A549 treated with CpdA at 1 μM for 4 hours (cell line): ENCODE measurements around the gene OR5AN1. TPM values are rescaled to one million over a fixed set of nuclear protein-coding genes. Genes with fewer than 3 reads are reported as not detected.

ENCODE experiments used
- total RNA-seq: library from RNA; stranded (reverse); fragments of 200-300 nt; extraction: Qiagen RNA extraction; gene quantifications from 5 replicates; pipeline ENCODE4 v1.2.3, GENCODE V29; 2022; ENCODE audit warnings: low read depth

The OR5AN1 gene
- not detected in 5 replicates for total RNA-seq

GRCh38 chr11:59358595-59358994, at the start of gene OR5AN1:
Gene OR5AN1 (plus strand): TSS chr11:59358895. CDS start chr11:59364459, 5,564 bp downstream.

Other genes starting within 250 kb of the OR5AN1 start
- gene FAM111A, start 216.0 kb upstream of the OR5AN1 start, total RNA-seq: 9.2 to 10.3 TPM (median 9.6 TPM) in 5 replicates
- gene DTX4, start 186.8 kb upstream of the OR5AN1 start, total RNA-seq: 4.0 to 5.3 TPM (median 4.9 TPM) in 5 replicates
- gene MPEG1, start 146.0 kb upstream of the OR5AN1 start, total RNA-seq: not detected in 5 replicates
- not detected in 5 replicates for gene OR5A2, start 67.5 kb downstream of the OR5AN1 start, total RNA-seq
- not detected in 5 replicates for gene OR5A1, start 77.6 kb downstream of the OR5AN1 start, total RNA-seq
- not detected in 5 replicates for gene OR4D6, start 98.1 kb downstream of the OR5AN1 start, total RNA-seq
- not detected in 5 replicates for gene OR4D10, start 114.4 kb downstream of the OR5AN1 start, total RNA-seq
- gene OR4D11, start 144.7 kb downstream of the OR5AN1 start, total RNA-seq: not detected in 5 replicates
- gene OR4D9, start 152.6 kb downstream of the OR5AN1 start, total RNA-seq: not detected in 5 replicates